Retinal pigment epithelial cell (primary cell): ENCODE measurements around the gene CUL5.
"Not testable (repeated sequence)": the region's sequence is repeated elsewhere in the genome, so short reads cannot be mapped to it uniquely, and the experiment has no call there.

ENCODE experiments used
- DNase-seq: peaks from one replicate; pipeline ENCODE4 v3.0.0-alpha.2; 2010; ENCODE audit warnings: low read depth
- H3K4me3 ChIP-seq: 2 replicates; pipeline ENCODE4 v1.5.1; 2011; ENCODE audit warnings: mild to moderate bottlenecking, low read length, control low read depth, moderate library complexity
- TF ChIP-seq, protein P1 (sequence below): conservative IDR thresholded peaks from 2 replicates; pipeline ENCODE4 v1.5.1; 2011; ENCODE audit warnings: low read depth, low read length, control low read depth, inconsistent platforms

Gene CUL5

GRCh38 chr11:108128772-108129171 lies 120.1 kb downstream of the CUL5 start:
- no peak for DNase-seq
- TF ChIP-seq, protein P1, sequence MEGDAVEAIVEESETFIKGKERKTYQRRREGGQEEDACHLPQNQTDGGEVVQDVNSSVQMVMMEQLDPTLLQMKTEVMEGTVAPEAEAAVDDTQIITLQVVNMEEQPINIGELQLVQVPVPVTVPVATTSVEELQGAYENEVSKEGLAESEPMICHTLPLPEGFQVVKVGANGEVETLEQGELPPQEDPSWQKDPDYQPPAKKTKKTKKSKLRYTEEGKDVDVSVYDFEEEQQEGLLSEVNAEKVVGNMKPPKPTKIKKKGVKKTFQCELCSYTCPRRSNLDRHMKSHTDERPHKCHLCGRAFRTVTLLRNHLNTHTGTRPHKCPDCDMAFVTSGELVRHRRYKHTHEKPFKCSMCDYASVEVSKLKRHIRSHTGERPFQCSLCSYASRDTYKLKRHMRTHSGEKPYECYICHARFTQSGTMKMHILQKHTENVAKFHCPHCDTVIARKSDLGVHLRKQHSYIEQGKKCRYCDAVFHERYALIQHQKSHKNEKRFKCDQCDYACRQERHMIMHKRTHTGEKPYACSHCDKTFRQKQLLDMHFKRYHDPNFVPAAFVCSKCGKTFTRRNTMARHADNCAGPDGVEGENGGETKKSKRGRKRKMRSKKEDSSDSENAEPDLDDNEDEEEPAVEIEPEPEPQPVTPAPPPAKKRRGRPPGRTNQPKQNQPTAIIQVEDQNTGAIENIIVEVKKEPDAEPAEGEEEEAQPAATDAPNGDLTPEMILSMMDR = no peak
- H3K4me3 ChIP-seq = no peak overlapping the region

DNA sequence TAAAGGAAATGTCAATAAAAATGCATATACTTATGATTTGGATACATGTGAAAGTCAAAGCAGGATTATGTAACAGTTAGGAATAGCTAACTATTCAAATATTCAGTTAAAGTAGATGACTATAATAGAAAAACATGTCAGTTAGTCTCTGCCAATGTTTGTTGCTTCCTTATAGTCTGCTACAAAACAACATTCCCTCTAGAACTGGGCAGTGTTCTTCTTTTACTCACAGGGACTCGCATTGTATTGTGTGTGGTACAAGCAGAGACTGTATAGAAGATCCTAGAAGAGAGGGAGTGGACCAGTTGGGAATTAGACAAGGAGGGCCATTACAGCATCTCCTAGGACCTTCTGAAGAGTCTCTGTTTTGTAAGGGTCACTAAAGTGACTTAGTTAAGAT lies 123.3 kb downstream of the CUL5 start:
- TF ChIP-seq, protein P1 = no peak
- H3K4me3 ChIP-seq = no peak overlapping the region
- no peak for DNase-seq

DNA sequence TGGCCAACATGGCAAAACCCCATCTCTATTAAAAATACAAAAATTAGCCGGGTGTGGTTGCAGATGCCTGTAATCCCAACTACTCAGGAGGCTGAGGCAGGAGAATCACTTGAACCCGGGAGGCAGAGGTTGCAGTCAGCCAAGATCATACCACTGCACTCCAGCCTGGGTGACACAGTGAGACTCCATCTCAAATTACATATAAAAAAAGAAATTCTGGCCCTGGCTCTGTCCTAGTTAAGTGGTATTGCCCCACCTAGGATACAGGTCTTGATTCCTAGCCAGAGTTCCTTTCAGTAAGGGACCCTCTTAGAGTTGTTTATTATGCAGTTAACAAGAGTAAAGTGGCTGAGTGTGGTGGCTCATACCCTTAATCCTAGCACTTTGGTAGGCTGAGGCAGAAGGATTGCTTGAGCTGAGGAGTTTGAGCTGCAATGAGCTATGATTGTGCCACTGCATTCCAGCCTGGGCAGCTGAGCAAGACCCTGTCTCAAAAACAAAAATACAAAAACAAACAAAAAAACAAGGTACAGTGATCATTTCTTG lies 124.4 kb downstream of the CUL5 start:
- DNase-seq, H3K4me3 ChIP-seq: not testable (repeated sequence)

GRCh38 chr11:108135845-108136544 lies 127.3 kb downstream of the CUL5 start:
- no peak for DNase-seq
- TF ChIP-seq, protein P1 = peak; percentile 19
- no peak overlapping the region for H3K4me3 ChIP-seq

DNA sequence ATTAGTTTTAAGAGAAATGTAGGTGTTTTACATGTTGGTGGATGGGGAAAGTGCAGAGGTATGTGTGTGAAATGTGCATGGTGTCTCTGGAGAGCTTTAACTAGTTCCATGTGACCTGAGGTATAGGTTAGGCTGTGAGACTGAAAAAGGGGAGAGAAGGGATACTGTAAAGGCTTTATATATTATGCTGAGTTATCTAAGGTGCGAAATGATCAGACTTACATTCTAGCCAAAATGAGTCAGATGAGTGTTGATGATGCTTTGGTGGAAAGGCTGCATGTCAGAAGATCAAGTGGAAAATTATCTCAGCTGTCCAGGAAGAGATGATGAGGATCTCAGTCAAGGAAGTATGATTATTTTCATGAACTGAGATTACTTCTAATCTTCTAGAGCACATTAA lies 128.5 kb downstream of the CUL5 start:
- TF ChIP-seq, protein P1 = no peak
- H3K4me3 ChIP-seq = no peak overlapping the region
- DNase-seq = no peak

DNA sequence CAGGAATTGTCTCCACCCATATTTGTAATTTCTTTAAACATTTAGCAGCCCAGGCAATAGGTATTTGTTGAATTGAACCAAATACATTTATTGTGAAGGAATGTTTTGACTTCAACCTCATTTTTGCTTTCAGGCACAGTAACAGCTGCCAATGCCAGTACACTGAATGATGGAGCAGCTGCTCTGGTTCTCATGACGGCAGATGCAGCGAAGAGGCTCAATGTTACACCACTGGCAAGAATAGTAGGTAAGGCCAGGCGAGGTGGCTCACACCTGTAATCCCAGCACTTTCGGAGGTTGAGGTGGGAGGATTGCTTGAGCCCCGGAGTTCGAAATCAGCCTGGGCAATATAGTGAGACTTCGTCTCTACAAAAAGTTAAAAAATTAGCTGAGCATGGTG lies 133.6 kb downstream of the CUL5 start:
- no peak for DNase-seq
- TF ChIP-seq, protein P1 = no peak
- H3K4me3 ChIP-seq = no peak overlapping the region

- TF ChIP-seq, protein P1 = no peak
- H3K4me3 ChIP-seq = no peak overlapping the region
- DNase-seq = no peak
These were observed 135.9 kb downstream of the CUL5 start for GRCh38 chr11:108144615-108145014.
